ENCODE measurements around the gene ADORA2B. TPM values are rescaled to one million over a fixed set of nuclear protein-coding genes. Genes with fewer than 3 reads are reported as not detected.
"Not testable (repeated sequence)": the region's sequence is repeated elsewhere in the genome, so short reads cannot be mapped to it uniquely, and the experiment has no call there.

Gene ADORA2B
- total and polyA plus RNA-seq, 3 experiments from 2014 or later: 0.88 to 1.2 (median 0.95) TPM

DNA sequence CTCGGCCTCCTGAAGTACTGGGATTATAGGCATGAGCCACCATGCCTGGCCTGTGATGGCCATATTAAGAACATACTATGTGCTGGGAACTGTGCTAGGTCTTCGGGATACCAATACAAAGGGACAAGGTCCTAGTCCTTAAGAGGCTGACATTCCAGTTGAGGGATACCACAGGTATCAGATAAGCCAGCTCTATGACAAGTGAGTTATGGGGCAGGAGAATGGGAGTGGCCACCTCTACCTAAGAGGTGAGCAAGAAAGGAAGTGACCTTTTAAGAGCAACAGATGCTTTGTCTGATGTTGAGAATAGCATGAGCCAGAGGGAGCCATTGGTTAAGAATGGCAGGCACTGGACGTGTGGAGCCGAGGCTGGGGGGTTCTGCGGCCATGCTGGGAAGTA, 27.0 kb downstream of the ADORA2B start:
- Mint-ChIP-seq H3K4me1 (no peaks in the 10 kb centered on the region), H3K27me3 (peaks cover 0 to 11% of the 10 kb centered on the region in 2 donors), H3K27ac (peak overlapping the region in 1 of 8 donors; percentile 62), H3K36me3 (peaks cover 0 to 21% (median 3%) of the 10 kb centered on the region in 3 donors), H3K9me3 (no peaks in the 10 kb centered on the region), H3K4me3 (no peak overlapping the region)
- Histone ChIP-seq H3K4me1 (ENCODE audit: insufficient read depth, low read length) (peaks cover 5% of the 10 kb centered on the region), H3K27ac (ENCODE audit: low read depth, low read length) (no peak overlapping the region), H3K9me3 (ENCODE audit: low read length) (no peaks in the 10 kb centered on the region), H3K4me3 (ENCODE audit: low read length) (no peak overlapping the region), H3K36me3 (ENCODE audit: insufficient read depth, low read length) (peaks cover 5% of the 10 kb centered on the region), H3K27me3 (ENCODE audit: insufficient read depth, low read length, poor library complexity, severe bottlenecking) (no peaks in the 10 kb centered on the region)
- DNase-seq: no peak
- ChIA-PET POLR2A (no interaction called here), CTCF (no interaction called here)

DNA sequence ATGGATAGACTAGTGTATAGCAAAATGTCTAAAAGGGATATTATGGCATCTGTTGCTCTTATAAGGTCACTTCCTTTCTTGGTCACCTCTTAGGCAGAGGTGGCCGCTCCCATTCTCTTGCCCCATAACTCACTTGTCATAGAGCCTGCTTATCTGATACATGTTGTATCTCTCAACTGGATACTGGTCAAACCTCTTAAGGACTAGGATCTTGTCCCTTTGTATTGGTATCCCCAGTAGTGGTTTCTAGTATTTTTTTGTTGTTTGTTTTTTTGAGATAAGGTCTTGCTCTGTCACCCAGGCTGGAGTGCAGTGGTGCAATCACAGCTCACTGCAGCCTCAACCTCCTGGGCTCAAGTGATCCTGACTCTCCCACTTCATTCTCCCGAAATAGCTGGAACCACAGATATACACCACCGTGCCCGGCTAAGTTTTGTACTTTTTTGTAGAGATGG, 27.6 kb downstream of the ADORA2B start:
- DNase-seq: no peak

DNA sequence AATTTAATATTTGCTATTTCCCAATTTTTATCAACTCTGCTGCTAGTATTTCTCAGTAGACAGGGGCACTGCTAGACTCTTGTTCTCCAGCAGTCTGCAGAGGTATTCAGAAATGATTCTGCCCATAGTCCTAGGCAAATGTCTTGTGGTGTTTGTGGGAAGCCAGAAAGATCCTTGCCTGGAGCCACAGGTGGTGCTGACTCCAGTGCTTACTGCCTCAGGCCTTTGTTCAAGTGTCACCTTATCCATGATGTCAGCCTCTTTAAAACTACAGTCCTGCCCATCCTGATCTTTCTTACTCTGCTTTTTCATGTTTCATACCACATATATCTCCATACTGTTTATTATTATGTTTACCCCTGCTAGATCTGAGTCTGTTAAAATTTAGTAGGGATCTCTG, 28.1 kb downstream of the ADORA2B start:
- peaks cover 0 to 11% of the 10 kb centered on the region in 2 donors for H3K27me3 Mint-ChIP-seq
- no peaks in the 10 kb centered on the region for H3K9me3 Mint-ChIP-seq
- Histone ChIP-seq H3K36me3 (ENCODE audit: insufficient read depth, low read length) (peaks cover 9% of the 10 kb centered on the region), H3K4me1 (ENCODE audit: insufficient read depth, low read length) (no peaks in the 10 kb centered on the region), H3K4me3 (ENCODE audit: low read length) (no peak overlapping the region), H3K9me3 (ENCODE audit: low read length) (no peaks in the 10 kb centered on the region), H3K27ac (ENCODE audit: low read depth, low read length) (no peak overlapping the region), H3K27me3 (ENCODE audit: insufficient read depth, low read length, poor library complexity, severe bottlenecking) (no peaks in the 10 kb centered on the region)
- CTCF ChIA-PET: no interaction called here
- DNase-seq: no peak
- peak overlapping the region in 2 of 8 donors; percentile 13 to 68 for H3K27ac Mint-ChIP-seq
- no peak overlapping the region for H3K4me3 Mint-ChIP-seq
- POLR2A ChIA-PET: no interaction called here
- no peaks in the 10 kb centered on the region for H3K4me1 Mint-ChIP-seq
- peaks cover 3 to 31% (median 10%) of the 10 kb centered on the region in 3 donors for H3K36me3 Mint-ChIP-seq

More for the DNA sequence above, 27.6 kb downstream of the ADORA2B start:
- Mint-ChIP-seq H3K27ac (peak overlapping the region in 2 of 8 donors; percentile 13 to 68), H3K27me3 (peaks cover 0 to 11% of the 10 kb centered on the region in 2 donors), H3K36me3 (peaks cover 0 to 27% (median 7%) of the 10 kb centered on the region in 3 donors), H3K9me3 (no peaks in the 10 kb centered on the region), H3K4me1 (no peaks in the 10 kb centered on the region), H3K4me3 (no peak overlapping the region)
- H3K27me3 ChIP-seq (ENCODE audit: insufficient read depth, low read length, poor library complexity, severe bottlenecking): no peaks in the 10 kb centered on the region
- ChIA-PET POLR2A (no interaction called here), CTCF (no interaction called here)
- H3K4me1 ChIP-seq (ENCODE audit: insufficient read depth, low read length): no peaks in the 10 kb centered on the region
- H3K27ac ChIP-seq (ENCODE audit: low read depth, low read length): no peak overlapping the region
- H3K36me3 ChIP-seq (ENCODE audit: insufficient read depth, low read length): peaks cover 9% of the 10 kb centered on the region
- no peaks in the 10 kb centered on the region for H3K9me3 ChIP-seq (ENCODE audit: low read length)
- no peak overlapping the region for H3K4me3 ChIP-seq (ENCODE audit: low read length)

DNA sequence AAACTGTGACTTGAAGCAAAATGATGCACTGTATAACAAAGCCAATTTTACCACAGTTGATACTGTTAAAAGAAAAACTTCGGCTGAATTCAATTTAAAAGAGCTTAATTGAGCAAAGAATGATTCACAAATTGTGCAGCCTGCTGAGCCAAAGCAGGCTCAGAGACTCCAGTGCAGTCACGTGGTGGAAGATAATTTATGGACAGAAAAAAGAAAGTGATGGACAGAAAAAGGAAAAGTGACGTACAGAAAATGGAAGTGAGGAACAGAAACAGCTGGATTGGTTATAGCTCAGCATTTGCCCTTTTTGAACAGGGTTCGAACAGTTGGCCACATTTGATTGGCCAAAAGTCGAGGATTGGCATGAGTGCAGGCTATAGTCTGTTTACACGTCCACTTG, 28.9 kb downstream of the ADORA2B start:
- POLR2A ChIA-PET: no interaction called here
- H3K27ac ChIP-seq (ENCODE audit: low read depth, low read length): no peak overlapping the region
- no peak for DNase-seq
- CTCF ChIA-PET: no interaction called here
- Mint-ChIP-seq H3K4me1 (no peaks in the 10 kb centered on the region), H3K27ac (no peak overlapping the region), H3K4me3 (no peak overlapping the region), H3K9me3 (no peaks in the 10 kb centered on the region), H3K36me3 (peaks cover 3 to 37% (median 11%) of the 10 kb centered on the region in 3 donors), H3K27me3 (peaks cover 0 to 8% of the 10 kb centered on the region in 2 donors)
- H3K9me3 ChIP-seq (ENCODE audit: low read length): no peaks in the 10 kb centered on the region
- no peaks in the 10 kb centered on the region for H3K27me3 ChIP-seq (ENCODE audit: insufficient read depth, low read length, poor library complexity, severe bottlenecking)
- peaks cover 9% of the 10 kb centered on the region for H3K36me3 ChIP-seq (ENCODE audit: insufficient read depth, low read length)
- no peak overlapping the region for H3K4me3 ChIP-seq (ENCODE audit: low read length)
- H3K4me1 ChIP-seq (ENCODE audit: insufficient read depth, low read length): no peaks in the 10 kb centered on the region

DNA sequence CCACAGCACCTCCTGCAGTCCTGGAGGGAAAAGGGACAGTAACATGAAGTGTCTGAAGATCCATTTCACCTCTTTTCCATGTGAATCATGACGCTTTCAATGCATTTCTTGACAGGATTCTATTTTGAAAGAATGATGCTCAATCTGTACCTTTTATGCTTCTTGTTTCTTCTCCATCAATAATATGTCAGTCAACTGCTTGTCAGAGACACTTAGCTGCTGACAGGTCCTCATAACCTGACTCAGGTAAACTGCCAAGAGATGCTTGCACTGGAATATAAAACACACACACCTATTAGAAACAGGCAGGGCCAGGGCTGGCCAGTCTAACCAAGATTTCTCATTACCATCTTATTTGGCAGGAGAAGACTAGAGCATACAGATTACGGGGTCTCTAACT, 33.0 kb downstream of the ADORA2B start:
- H3K36me3 ChIP-seq (ENCODE audit: insufficient read depth, low read length): peaks cover 9% of the 10 kb centered on the region
- H3K9me3 ChIP-seq (ENCODE audit: low read length): no peaks in the 10 kb centered on the region
- no peak overlapping the region for H3K27ac ChIP-seq (ENCODE audit: low read depth, low read length)
- no peak overlapping the region for H3K4me3 ChIP-seq (ENCODE audit: low read length)
- H3K4me1 ChIP-seq (ENCODE audit: insufficient read depth, low read length): no peaks in the 10 kb centered on the region
- peak overlapping the region in 3 of 8 donors; percentile 32 to 58 (median 47) for H3K27ac Mint-ChIP-seq
- H3K9me3 Mint-ChIP-seq: no peaks in the 10 kb centered on the region
- peaks cover 0 to 12% (median 10%) of the 10 kb centered on the region in 3 donors for H3K4me1 Mint-ChIP-seq
- peaks cover 10 to 67% (median 26%) of the 10 kb centered on the region in 3 donors for H3K36me3 Mint-ChIP-seq
- no peak overlapping the region for H3K4me3 Mint-ChIP-seq
- POLR2A ChIA-PET: no interaction called here
- no peak for DNase-seq
- H3K27me3 Mint-ChIP-seq: no peaks in the 10 kb centered on the region
- CTCF ChIA-PET: no interaction called here
- no peaks in the 10 kb centered on the region for H3K27me3 ChIP-seq (ENCODE audit: insufficient read depth, low read length, poor library complexity, severe bottlenecking)

DNA sequence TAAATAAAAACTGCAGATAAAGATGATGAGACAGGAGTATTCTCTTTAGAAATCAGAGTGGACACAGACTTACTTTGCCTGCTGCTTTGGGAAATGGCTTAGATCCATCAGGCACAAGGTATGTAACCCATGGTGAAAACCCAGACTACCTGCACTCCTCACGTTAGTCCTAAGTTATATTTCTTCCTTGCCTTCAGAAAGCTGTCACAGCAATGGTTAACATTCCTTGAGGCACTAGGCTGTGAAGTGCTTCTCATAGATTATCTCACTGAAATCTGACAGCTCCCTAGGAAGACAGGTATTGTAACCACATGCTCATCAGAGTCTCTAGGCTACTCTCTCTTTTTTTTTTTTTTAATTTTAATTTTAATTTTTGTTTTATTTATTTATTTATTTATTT, 33.7 kb downstream of the ADORA2B start:
- peaks cover 10 to 71% (median 26%) of the 10 kb centered on the region in 3 donors for H3K36me3 Mint-ChIP-seq
- no peaks in the 10 kb centered on the region for H3K27me3 Mint-ChIP-seq
- no peak overlapping the region for H3K4me3 Mint-ChIP-seq
- H3K4me1 Mint-ChIP-seq: peaks cover 0 to 12% (median 10%) of the 10 kb centered on the region in 3 donors
- no peak overlapping the region for H3K27ac Mint-ChIP-seq
- ChIA-PET CTCF (no interaction called here), POLR2A (no interaction called here)
- Histone ChIP-seq H3K36me3 (ENCODE audit: insufficient read depth, low read length) (peaks cover 9% of the 10 kb centered on the region), H3K27ac (ENCODE audit: low read depth, low read length) (no peak overlapping the region), H3K9me3 (ENCODE audit: low read length) (no peaks in the 10 kb centered on the region), H3K27me3 (ENCODE audit: insufficient read depth, low read length, poor library complexity, severe bottlenecking) (no peaks in the 10 kb centered on the region), H3K4me1 (ENCODE audit: insufficient read depth, low read length) (no peaks in the 10 kb centered on the region), H3K4me3 (ENCODE audit: low read length) (no peak overlapping the region)
- DNase-seq: no peak
- H3K9me3 Mint-ChIP-seq: no peaks in the 10 kb centered on the region

DNA sequence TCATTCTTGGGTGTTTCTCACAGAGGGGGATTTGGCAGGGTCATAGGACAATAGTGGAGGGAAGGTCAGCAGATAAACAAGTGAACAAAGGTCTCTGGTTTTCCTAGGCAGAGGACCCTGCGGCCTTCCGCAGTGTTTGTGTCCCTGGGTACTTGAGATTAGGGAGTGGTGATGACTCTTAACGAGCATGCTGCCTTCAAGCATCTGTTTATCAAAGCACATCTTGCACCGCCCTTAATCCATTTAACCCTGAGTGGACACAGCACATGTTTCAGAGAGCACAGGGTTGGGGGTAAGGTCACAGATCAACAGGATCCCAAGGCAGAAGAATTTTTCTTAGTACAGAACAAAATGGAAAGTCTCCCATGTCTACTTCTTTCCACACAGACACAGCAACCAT, 34.1 kb downstream of the ADORA2B start:
- H3K9me3 ChIP-seq (ENCODE audit: low read length); H3K27ac Mint-ChIP-seq; POLR2A ChIA-PET; DNase-seq; H3K4me1 ChIP-seq (ENCODE audit: insufficient read depth, low read length); H3K4me3 Mint-ChIP-seq; H3K36me3 ChIP-seq (ENCODE audit: insufficient read depth, low read length); H3K27me3 Mint-ChIP-seq; H3K9me3 Mint-ChIP-seq; H3K27me3 ChIP-seq (ENCODE audit: insufficient read depth, low read length, poor library complexity, severe bottlenecking); H3K4me3 ChIP-seq (ENCODE audit: low read length); CTCF ChIA-PET; H3K27ac ChIP-seq (ENCODE audit: low read depth, low read length): not testable (repeated sequence)
- Mint-ChIP-seq H3K36me3 (peaks cover 10 to 75% (median 29%) of the 10 kb centered on the region in 3 donors), H3K4me1 (peaks cover 0 to 12% (median 10%) of the 10 kb centered on the region in 3 donors)

DNA sequence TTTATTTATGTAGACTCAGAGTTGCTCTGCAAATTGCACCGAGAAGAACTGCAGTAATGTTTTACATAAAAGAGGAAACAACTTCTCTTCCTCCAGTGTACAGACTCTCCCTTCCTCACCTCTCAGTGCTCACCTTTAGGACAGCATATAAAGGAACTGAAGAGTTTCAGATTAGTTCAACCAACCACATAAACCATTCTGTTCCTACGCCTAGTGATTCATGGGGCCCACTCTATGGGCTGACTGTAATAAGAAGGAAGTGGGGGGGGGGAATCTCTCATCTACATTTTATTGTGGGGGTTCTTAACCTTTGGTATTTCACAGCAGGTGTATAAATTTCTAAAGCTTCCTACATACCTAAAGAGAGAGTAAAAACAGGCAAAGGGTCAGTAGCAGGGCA, 36.3 kb downstream of the ADORA2B start:
- no peaks in the 10 kb centered on the region for H3K27me3 Mint-ChIP-seq
- CTCF ChIA-PET: no interaction called here
- Histone ChIP-seq H3K9me3 (ENCODE audit: low read length) (no peaks in the 10 kb centered on the region), H3K27ac (ENCODE audit: low read depth, low read length) (peak overlapping the region; percentile 44), H3K36me3 (ENCODE audit: insufficient read depth, low read length) (peaks cover 9% of the 10 kb centered on the region), H3K27me3 (ENCODE audit: insufficient read depth, low read length, poor library complexity, severe bottlenecking) (no peaks in the 10 kb centered on the region), H3K4me3 (ENCODE audit: low read length) (no peak overlapping the region), H3K4me1 (ENCODE audit: insufficient read depth, low read length) (no peaks in the 10 kb centered on the region)
- peak overlapping the region in 4 of 8 donors; percentile 10 to 54 (median 18) for H3K27ac Mint-ChIP-seq
- no peak for DNase-seq
- H3K9me3 Mint-ChIP-seq: no peaks in the 10 kb centered on the region
- H3K4me3 Mint-ChIP-seq: no peak overlapping the region
- H3K36me3 Mint-ChIP-seq: peaks cover 10 to 80% (median 34%) of the 10 kb centered on the region in 3 donors
- peaks cover 0 to 12% (median 10%) of the 10 kb centered on the region in 3 donors for H3K4me1 Mint-ChIP-seq
- POLR2A ChIA-PET: no interaction called here
